HG03280 (cell line): Measurements from ENCODE around the gene THEM4.
"Not testable (repeated sequence)": the region's sequence is repeated elsewhere in the genome, so short reads cannot be mapped to it uniquely, and the experiment has no call there.

Experiments
- ATAC-seq: cut with Tn5 transposase; IDR thresholded peaks from one replicate; pipeline ENCODE4 v1.9.1; 2021; ENCODE audit warnings: mild to moderate bottlenecking, moderate library complexity; ENCODE audit not compliant: unreplicated experiment

THEM4 gene

DNA sequence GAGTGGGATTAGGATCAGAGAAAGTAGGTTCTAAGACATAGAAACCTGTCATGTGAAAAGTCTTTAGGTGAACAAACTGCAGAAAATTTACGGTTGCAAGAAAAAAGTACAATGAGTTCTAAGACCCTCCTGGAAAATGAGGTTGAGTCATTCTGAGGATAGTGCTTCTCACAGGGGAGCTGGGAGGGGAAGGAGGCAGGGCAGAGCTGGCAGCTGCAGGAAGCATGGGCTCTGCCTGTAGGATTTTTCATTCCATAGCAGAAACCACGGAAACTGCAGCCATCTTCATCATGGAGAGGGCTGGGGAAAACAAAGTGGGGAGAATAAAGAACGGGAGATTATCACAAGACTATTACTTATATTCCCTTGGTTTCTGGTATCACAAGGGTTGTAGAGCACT lies 25.8 kb upstream of the THEM4 start:
- no peak for ATAC-seq

DNA sequence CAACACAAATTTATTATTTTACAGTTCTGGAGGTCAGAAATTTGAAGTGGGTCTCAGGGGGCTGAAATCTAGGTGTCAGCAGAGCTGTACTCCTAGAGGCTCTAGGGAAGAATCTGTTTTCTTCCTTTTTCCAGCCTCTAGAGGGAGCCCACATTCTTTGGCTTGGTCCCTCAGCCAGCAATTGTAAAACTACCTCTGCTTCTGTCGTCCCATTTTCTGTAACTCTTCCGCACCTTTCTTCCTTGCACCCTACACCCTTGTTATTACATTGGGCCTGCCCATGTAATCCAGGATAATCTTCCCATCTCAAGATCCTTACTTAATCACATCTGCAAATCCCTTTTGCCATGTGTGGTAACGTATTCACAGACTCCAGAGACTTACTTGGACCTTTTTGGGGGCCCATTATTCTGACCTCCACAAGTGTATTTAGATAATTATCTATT lies 24.8 kb upstream of the THEM4 start:
- ATAC-seq: no peak

DNA sequence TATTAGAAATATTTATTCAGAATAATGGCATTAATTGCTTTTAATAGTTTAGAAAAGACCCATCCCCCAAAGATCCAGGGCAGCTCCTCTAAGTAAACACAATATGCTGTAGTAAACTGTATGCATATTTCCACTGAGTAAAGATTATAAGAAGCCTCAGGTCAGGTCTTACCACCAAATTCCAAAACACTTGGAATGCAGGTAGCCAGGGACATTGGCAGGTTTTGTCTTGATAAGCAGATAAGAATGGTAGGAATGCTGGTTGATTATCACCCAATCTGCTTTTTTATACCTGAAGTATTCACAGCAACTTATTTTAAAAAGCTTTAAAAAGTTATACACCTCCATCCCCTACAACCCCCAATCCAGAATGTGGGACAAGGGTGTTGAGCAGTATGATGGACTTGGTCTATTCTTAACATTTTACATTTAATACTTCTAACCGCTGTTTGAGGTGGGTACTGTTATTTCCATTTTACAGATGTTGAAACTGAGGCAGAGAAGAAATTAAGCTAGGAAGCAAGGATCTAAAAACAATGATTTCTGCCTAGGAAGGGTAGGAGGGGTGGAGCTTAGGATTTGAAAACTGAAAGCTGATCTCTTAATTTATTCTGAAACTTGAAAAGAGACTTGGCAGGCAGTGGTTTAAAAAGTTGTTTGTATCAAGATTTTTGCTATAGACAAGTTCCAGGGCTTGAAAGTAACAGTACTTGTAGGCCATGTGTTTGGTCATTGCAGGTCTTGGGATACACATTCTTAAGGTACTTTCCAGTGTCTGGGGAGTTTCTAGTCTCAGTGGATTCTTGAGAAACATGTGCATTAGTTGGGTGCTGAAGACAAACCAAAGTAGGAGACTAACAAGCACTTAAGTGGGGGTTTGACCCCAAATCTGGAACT lies 15.6 kb upstream of the THEM4 start:
- ATAC-seq: no peak

DNA sequence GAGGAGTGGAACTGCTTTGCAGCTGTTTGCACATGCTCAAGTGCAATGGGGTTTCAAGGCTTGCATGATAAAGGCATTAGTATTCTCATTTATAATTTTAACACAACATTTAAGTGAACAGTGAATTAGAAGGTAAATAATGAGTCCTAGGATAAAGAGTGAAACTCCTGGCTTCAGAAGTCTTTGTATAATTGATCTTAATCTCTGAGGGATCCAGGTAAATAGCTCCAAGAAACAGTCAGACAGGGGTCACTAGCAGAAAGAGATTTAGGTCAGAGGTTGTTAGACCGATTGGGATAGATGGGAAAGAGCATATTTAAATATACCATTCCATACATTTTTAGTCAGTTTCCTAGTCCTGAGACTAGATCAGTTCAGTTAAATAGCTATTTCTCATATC lies 14.1 kb upstream of the THEM4 start:
- no peak for ATAC-seq

DNA sequence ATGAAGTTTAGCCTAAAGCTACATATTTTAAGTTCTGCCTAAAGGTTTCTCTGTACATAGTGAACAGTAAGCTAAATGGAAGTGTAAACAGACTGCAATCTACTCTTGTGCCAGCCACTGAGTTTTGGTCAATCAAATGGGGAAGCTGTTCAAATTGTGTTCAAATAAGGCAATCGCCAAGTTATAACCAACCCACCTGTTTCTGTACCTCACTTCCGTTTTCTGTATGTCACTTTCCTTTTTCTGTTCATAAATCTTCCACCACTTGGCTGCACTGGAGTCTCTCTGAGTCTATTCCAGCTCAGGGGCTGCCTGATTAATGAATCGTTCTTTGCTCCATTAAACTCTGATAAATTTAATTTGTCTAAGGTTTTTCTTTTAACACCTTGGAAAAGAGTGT lies 10.8 kb upstream of the THEM4 start:
- ATAC-seq: no peak

DNA sequence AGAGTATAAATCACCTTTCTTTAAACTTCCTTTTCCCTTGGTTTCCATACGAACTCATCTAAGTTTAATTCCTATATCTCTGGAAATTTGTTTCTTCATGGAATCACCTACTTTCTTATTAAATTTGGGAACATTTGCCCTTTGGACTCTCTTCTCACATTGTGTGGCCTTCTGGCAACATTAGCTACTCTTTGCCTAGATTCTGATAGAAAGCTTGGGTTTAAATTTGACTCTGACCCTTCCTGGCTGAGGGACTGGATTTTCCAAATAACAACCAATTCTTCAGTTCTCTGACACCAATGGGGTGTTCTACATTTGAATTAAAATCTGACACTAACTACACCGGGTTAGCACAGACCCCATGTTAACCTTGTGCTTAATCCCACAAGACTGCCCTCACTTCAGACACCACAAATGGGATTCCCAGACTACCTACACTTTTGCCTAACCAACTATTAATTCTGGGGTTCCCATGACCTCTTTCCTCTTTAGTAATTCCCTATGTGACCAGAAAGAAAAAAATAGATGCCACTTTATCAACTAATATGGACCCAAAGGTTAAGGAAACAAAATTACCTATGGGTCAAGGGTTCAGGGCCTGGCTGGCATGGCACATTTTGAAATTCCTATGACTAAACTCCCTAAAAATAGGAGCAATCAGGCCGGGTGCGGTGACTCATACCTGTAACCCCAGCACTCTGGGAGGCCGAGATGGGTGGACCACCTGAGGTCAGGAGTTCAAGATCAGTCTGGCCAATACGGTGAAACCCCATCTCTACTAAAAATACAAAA lies 9.7 kb upstream of the THEM4 start:
- no peak for ATAC-seq

DNA sequence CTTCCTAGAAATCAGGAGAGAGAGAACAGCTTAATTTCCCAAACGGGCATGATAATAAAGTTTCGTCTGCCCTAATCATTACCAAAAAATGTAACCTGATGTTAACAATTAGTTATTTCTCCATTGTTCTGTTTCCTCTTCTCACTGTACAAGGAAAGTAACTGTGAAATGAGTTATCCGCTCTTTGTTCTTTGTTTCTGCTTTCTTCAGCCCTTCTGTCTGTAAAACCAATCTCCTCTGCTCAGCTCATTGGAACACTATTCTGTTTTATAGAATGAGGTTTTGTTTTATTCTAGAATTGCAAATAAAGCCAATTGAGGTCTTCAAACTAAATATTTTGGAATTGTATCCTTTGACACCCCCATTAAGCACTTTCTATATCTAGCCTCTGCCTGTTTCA lies 8.8 kb upstream of the THEM4 start:
- ATAC-seq: no peak

DNA sequence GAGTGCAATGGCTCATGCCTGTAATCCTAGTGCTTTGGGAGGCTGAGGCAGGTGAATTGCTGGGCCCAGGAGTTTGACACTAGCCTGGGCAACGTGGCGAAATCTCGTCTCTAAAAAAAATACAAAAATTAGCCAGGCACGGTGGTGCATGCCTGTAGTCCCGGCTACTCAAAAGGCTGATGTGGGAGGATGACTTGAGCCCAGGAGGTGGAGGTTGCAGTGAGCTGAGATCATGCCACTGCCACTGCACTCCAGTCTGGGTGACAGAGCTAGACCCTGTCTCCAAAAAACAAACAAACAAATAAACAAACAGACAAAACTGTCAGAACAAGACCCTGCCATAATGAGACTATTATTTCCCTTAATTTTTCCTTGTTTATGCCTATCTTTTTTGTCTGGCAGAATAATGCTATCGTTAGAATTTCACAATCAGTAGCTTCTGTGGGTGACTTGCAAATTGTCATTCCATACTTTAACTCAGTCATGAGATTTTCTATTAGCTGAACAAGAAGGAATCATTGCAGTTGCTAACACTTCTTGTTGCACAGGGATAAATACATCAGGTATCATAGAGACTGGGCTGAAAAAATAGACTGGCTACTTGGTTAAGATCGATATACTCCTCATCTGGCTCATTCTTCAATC lies 7.5 kb upstream of the THEM4 start:
- no peak for ATAC-seq

DNA sequence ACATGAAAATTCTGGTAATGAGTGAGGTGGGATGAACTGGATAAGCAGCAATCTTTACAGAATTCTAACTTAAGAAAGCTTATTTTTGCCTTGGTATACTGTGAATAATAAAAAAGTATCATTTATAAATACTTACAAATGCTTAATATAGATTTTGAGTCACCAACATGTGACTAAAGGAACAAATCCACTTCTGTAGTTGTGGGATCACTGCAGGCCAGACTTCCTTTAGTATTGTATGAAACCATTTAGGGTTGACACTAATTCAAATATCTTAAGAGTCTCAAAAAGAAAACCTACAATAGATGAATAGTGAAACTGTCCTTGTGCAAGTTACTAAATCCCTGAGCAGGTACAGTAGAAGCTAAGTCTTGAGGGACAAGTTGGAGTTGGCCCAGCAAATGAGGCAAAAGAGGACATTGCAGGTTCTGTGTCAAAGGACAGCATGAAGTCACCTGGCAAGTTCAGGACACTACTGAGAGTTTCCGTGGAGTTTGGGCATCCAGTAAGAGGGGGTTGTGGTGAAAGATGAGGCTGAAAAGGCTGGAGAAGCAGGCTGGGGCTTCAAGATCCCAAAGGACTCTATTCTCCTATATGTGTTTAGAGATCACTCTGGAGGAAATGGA lies 5.9 kb upstream of the THEM4 start:
- ATAC-seq: no peak

DNA sequence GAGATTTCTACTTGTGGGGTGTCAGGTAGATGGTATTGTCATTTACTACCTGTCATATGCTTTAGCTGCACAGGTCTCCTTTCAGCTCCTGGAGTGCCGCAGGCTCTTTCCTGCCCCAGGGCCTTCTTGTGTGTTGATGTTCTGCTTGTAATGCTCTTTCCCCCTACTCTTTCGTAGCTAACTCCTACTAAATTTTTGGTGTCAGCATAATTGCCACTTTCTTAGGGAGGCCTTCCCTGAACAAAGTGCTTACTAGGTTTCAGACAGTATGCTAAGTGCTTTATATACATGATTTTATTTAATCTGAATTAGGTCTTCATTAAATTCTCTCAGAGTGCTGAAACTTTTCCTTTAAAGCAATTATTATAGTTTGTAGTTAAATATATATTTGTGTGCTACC lies 4.8 kb upstream of the THEM4 start:
- ATAC-seq: no peak

DNA sequence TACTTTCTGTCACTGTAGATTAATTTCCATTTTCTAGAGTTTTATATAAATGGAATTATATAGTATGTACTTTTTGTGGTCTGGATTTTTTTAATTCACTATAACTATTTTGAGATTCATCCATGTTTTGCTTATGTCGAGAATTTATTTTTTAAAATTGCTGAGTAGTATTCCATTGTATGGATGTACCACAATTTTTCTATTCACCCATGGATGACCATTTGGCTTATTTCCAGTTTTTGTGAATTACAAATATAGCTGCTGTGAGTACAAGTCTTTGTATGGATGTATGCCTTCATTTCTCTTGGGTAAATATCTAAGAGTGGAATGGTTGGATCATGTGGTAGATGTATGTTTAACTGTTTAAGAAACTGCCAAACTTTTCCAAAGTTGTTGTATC lies 3.7 kb upstream of the THEM4 start:
- ATAC-seq: no peak

DNA sequence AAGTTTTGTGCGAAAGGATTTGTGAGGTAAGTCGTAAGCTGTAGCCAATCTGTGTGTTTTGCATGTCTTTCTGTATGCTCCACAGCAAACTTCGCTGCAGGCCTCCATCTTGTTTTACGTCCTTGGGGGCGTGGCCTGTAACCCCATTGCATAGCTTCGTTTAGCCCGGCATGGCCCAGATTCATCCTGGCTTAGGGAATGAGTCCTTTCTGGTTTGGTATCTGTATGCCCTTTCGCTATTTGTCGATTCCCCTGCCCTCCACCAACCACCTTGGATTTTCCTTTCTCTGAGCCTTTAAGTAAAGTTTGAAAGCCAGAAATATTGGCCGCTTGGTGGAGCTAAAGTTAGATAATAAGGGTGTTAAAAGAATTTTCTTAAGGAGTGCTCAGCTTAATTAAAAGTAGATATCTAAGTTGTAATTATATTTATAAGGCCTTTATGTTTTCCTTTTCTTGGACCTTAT lies 1.1 kb downstream of the THEM4 start:
- ATAC-seq: no peak

DNA sequence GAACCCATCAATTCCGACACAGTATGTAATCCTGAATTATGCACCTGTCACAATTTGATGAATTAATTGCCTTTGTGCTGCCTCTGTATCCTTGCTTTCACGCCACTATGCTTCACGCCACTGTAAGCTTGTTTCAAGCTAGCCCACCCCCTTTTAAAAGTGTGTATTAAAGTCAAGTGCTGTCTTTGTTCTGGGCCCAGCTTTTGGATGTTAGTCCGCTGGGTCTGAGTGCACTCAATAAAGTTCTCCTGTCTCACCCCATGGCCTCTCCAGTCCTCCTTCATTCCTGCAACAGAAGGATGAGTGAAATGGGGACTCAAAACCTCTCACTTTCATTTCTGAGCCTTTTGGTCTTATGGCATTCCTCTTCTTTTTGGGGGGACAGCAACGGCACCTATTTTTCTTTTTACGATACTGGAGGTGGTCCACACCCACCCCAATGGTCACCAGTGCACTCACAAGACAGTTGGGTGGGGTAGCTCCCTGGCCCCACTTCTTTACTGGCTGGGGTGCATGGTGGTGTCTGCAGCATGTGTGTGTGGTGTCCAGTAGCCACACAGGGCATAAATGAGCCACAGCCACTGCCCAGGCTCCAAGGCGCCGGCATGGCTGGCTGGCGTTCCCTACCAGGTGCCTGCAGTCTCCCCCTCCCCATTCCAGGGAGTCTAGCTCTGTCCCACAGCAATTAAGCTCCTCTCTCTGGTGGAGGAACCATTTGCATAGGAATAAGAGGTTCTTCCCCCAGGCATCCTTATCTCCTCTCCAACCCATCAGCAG lies 1.8 kb downstream of the THEM4 start:
- ATAC-seq: no peak

DNA sequence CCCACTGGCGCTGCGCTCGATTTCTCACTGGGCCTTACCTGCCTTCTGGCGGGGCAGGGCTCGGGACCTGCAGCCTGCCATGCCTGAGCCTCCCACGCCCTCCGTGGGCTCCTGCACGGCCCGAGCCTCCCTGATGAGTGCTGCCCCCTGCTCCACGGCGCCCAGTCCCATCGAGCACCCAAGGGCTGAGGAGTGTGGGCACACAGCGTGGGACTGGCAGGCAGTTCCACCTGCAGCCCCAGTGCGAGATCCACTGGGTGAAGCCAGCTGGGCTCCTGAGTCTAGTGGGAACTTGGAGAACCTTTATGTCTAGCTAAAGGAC lies 3.0 kb downstream of the THEM4 start:
- ATAC-seq: not testable (repeated sequence)

DNA sequence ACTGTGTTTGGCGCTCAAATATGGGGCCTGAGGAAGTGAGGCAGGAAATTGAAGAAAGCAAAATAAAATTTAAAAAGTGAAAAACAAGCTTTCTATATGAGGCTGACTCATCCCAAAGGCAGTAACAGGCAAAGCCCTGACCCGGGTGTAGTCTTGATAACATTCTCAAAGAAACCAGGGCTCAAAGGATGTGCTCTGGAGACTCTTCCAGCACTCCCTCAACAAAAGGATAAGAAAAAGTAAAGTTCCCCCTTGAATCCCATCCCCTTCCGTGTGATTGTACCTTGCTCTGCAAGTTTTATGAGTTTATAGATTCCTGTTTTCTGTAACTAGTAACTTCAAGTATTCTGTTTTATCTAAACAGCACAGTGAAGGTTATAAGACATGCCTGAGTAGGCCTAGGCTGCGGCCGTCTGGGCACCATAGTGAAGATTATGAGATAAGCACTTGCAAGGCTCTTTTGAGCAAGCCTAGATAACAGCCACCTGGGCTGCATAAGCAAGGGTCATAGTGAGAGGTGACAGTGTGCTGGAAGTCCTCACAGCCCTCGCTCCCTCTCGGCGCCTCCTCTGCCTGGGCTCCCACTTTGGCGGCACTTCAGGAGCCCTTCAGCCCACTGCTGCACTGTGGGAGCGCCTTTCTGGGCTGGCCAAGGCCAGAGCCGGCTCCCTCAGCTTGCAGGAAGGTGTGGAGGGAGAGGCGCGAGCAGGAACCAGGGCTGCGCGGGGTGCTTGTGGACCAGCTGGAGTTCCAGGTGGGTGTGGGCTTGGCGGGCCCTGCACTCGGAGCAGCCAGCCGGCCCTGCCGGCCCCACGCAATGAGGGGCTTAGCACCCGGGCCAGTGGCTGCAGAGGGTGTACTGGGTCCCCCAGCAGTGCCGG lies 3.6 kb downstream of the THEM4 start:
- ATAC-seq: not testable (repeated sequence)

DNA sequence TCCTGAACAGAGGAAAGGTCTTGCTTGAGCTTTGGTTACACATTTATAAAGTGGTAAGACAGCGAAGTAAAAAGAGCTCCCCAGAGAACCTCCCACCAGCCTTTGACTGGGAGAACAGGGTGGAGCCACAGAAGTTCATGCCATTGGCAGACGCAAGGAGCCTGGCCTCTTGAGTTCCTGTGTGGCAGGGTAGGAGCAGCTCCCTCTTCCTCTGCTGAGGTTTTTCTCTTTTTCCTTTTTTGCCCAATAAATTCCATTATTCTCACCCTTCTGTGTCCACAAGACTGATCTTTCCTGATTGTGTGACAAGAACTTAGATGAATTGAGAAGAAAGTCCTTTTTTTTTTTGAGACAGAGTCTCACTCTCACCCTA lies 4.3 kb downstream of the THEM4 start:
- ATAC-seq: no peak

DNA sequence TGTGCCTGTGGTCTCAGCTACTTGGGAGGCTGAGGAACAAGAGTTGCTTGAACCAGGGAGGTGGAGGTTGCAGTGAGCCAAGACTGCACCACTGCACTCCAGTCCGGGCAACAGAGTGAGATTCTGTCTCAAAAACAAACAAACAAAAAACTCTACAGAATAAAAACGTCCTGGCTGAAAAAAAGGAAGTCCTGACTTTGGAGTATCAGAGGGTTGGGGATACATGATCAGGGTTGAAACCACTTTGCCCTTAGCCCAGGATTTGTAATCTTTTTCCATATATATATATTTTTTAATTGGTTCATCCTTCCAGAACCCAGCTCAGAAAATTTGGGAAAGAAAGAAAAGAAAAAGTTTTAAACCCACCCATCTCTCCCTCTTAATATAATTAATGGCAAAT lies 6.5 kb downstream of the THEM4 start:
- ATAC-seq: no peak

DNA sequence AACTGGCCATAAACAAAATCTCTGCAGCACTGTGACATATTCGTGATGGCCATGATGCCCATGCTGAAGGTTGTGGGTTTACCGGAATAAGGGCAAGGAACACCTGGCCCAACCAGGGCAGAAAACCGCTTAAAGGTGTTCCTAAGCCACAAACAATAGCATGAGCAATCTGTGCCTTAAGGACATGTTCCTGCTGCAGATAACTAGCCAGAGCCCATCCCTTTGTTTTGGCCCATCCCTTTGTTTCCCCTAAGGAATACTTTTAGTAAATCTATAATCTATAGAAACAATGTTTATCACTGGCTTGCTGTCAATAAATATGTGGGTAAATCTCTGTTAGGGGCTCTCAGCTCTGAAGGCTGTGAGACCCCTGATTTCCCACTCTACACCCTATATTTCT lies 8.5 kb downstream of the THEM4 start:
- ATAC-seq: not testable (repeated sequence)

DNA sequence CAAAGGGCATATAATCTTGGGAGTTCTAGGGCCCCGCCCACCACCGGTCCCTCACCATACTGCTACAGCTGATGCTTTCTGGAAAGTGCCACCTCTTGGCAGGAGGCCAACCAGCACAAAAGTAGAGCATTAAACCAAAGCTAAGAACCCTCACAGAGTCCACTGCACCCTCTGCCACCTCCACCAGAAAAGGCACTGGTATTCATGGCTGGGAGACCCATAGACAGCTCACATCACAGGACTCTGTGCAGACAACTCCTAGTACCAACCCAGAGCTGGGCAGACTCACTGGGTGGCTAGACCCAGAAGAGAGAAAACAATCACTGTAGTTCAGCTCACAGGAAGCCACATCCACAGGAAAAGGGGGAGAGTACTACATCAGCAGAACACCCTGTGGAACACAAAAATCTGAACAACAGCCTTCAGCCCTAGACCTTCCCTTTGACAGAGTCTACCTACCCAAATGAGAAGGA lies 10.8 kb downstream of the THEM4 start:
- ATAC-seq: no peak
